ENCODE data around the gene MYL4.

MYL4 gene

GRCh38 chr17:47210779-47211178, 1.6 kb downstream of the MYL4 start:
- no peak overlapping the region for H3K9ac ChIP-seq (ENCODE audit: low read depth, low read length, poor library complexity, severe bottlenecking)
- H3K4me2 ChIP-seq (ENCODE audit: low read depth, low read length, poor library complexity, severe bottlenecking) = no peak overlapping the region
- H3F3A ChIP-seq (ENCODE audit: low read depth) = no peaks in the 10 kb centered on the region
- H3K9me3 ChIP-seq (ENCODE audit: insufficient read depth, low read depth, low read length) = no peaks in the 10 kb centered on the region
- no peaks in the 10 kb centered on the region for H3K79me2 ChIP-seq (ENCODE audit: insufficient read depth, low read length)
- TF ChIP-seq CTCF (conservative IDR thresholded peaks at IDR 0.05; ENCODE audit: low read length) = no peak
- TF ChIP-seq EZH2phosphoT487 (IDR thresholded peaks at IDR 0.05; ENCODE audit: borderline replicate concordance) = no peak
- peaks cover 7% of the 10 kb centered on the region for H3K4me1 ChIP-seq (ENCODE audit: insufficient read depth, low read length, poor library complexity, severe bottlenecking)
- H3K27me3 ChIP-seq (ENCODE audit: insufficient read depth, low read length, poor library complexity, severe bottlenecking) = no peaks in the 10 kb centered on the region
- H3K36me3 ChIP-seq (ENCODE audit: insufficient read depth, low read length) = no peaks in the 10 kb centered on the region
- no peak overlapping the region for H2AFZ ChIP-seq (ENCODE audit: low read length)
- H3K4me3 ChIP-seq (ENCODE audit: low read length, poor library complexity, severe bottlenecking) = no peak overlapping the region
- no peaks in the 10 kb centered on the region for H4K20me1 ChIP-seq (ENCODE audit: insufficient read depth, low read length, poor library complexity, severe bottlenecking)
- H3K9me2 ChIP-seq (replicated peaks; ENCODE audit: low read depth, low read length) = no peaks in the 10 kb centered on the region

GRCh38 chr17:47212458-47212857, 3.3 kb downstream of the MYL4 start:
- H3K9ac ChIP-seq (ENCODE audit: low read depth, low read length, poor library complexity, severe bottlenecking) = no peak overlapping the region
- H3K9me3 ChIP-seq (ENCODE audit: insufficient read depth, low read depth, low read length) = no peaks in the 10 kb centered on the region
- no peaks in the 10 kb centered on the region for H3K36me3 ChIP-seq (ENCODE audit: insufficient read depth, low read length)
- no peaks in the 10 kb centered on the region for H4K20me1 ChIP-seq (ENCODE audit: insufficient read depth, low read length, poor library complexity, severe bottlenecking)
- H3K4me2 ChIP-seq (ENCODE audit: low read depth, low read length, poor library complexity, severe bottlenecking) = no peak overlapping the region
- H2AFZ ChIP-seq (ENCODE audit: low read length) = no peak overlapping the region
- no peaks in the 10 kb centered on the region for H3K9me2 ChIP-seq (replicated peaks; ENCODE audit: low read depth, low read length)
- H3K4me1 ChIP-seq (ENCODE audit: insufficient read depth, low read length, poor library complexity, severe bottlenecking) = peaks cover 10% of the 10 kb centered on the region
- TF ChIP-seq EZH2phosphoT487 (IDR thresholded peaks at IDR 0.05; ENCODE audit: borderline replicate concordance) (no peak), CTCF (conservative IDR thresholded peaks at IDR 0.05; ENCODE audit: low read length) (no peak)
- H3K4me3 ChIP-seq (ENCODE audit: low read length, poor library complexity, severe bottlenecking) = no peak overlapping the region
- H3K79me2 ChIP-seq (ENCODE audit: insufficient read depth, low read length) = no peaks in the 10 kb centered on the region
- H3F3A ChIP-seq (ENCODE audit: low read depth) = no peaks in the 10 kb centered on the region
- no peaks in the 10 kb centered on the region for H3K27me3 ChIP-seq (ENCODE audit: insufficient read depth, low read length, poor library complexity, severe bottlenecking)

GRCh38 chr17:47213540-47213939, 4.4 kb downstream of the MYL4 start:
- H2AFZ ChIP-seq (ENCODE audit: low read length) = no peak overlapping the region
- H3K4me2 ChIP-seq (ENCODE audit: low read depth, low read length, poor library complexity, severe bottlenecking) = no peak overlapping the region
- H3K9me3 ChIP-seq (ENCODE audit: insufficient read depth, low read depth, low read length) = no peaks in the 10 kb centered on the region
- no peak overlapping the region for H3K9ac ChIP-seq (ENCODE audit: low read depth, low read length, poor library complexity, severe bottlenecking)
- H3F3A ChIP-seq (ENCODE audit: low read depth) = no peaks in the 10 kb centered on the region
- H4K20me1 ChIP-seq (ENCODE audit: insufficient read depth, low read length, poor library complexity, severe bottlenecking) = no peaks in the 10 kb centered on the region
- no peaks in the 10 kb centered on the region for H3K9me2 ChIP-seq (replicated peaks; ENCODE audit: low read depth, low read length)
- H3K4me3 ChIP-seq (ENCODE audit: low read length, poor library complexity, severe bottlenecking) = no peak overlapping the region
- TF ChIP-seq CTCF (conservative IDR thresholded peaks at IDR 0.05; ENCODE audit: low read length) (no peak), EZH2phosphoT487 (IDR thresholded peaks at IDR 0.05; ENCODE audit: borderline replicate concordance) (no peak)
- H3K4me1 ChIP-seq (ENCODE audit: insufficient read depth, low read length, poor library complexity, severe bottlenecking) = peaks cover 20% of the 10 kb centered on the region
- no peaks in the 10 kb centered on the region for H3K36me3 ChIP-seq (ENCODE audit: insufficient read depth, low read length)
- no peaks in the 10 kb centered on the region for H3K27me3 ChIP-seq (ENCODE audit: insufficient read depth, low read length, poor library complexity, severe bottlenecking)
- no peaks in the 10 kb centered on the region for H3K79me2 ChIP-seq (ENCODE audit: insufficient read depth, low read length)
